Endothelial cell of umbilical vein (primary cell): ENCODE data around the gene TEK. TPM values are rescaled to one million over a fixed set of nuclear protein-coding genes. Genes with fewer than 3 reads are reported as not detected.

Source experiments
- BruUV-seq: library from RNA; stranded (reverse); fragments of 400-500 nt; replicated peaks from 2 replicates; lab custom pipeline; 2021; lab: Mats Ljungman, UMichigan
- CTCF ChIA-PET: fragments of 300-600, 350-600 bp; sonication (Branson Sonifier 250); formaldehyde crosslinking; loops from one replicate; lab custom pipeline; 2021; ENCODE audit warnings: antibody characterized with exemption, inconsistent platforms; lab: Charles Lee
- POLR2A ChIA-PET: fragments of 300-600, 350-600 bp; sonication (Branson Sonifier 250); formaldehyde crosslinking; loops from one replicate; lab custom pipeline; 2021; ENCODE audit warnings: antibody characterized with exemption, inconsistent platforms; lab: Charles Lee
- DNase-seq: peaks from one replicate; pipeline ENCODE4 v3.0.0-alpha.2; 2011; ENCODE audit warnings: low read depth, low spot score
- FAIRE-seq: peaks from 2 replicates; lab custom pipeline; 2011; peaks lifted over from hg19 to GRCh38; lab: Jason Lieb, UNC
- H2AFZ ChIP-seq: 2 replicates; pipeline ENCODE4 v1.6.0; 2012; ENCODE audit warnings: low read depth, low read length, control low read depth, inconsistent platforms
- H3K27ac ChIP-seq: 2 replicates; pipeline ENCODE4 v1.5.1; 2011; ENCODE audit warnings: low read depth, mild to moderate bottlenecking, control low read depth, low read length, moderate library complexity; ENCODE audit not compliant: insufficient read depth
- H3K27me3 ChIP-seq, 2 experiments: 2 replicates each; pipeline versions ENCODE4 v1.6.0 to v1.6.1; 2011; ENCODE audit warnings: low read length in 2 of 2, mixed read lengths in 1 of 2; ENCODE audit not compliant: control insufficient read depth in 2 of 2, insufficient read depth in 2 of 2
- H3K36me3 ChIP-seq, 2 experiments: 2 replicates in 1 of 2; 3 replicates in 1 of 2; pipeline ENCODE4 v1.5.1; 2011; ENCODE audit warnings: low read length in 2 of 2, mild to moderate bottlenecking in 1 of 2, moderate library complexity in 1 of 2; ENCODE audit not compliant: control insufficient read depth in 2 of 2, insufficient read depth in 2 of 2; ENCODE audit errors: extremely low read depth in 1 of 2
- H3K4me1 ChIP-seq: 3 replicates; pipeline ENCODE4 v1.5.1; 2011; ENCODE audit warnings: mild to moderate bottlenecking, low read length; ENCODE audit not compliant: control insufficient read depth, insufficient read depth; ENCODE audit errors: extremely low read depth
- H3K4me2 ChIP-seq: 2 replicates; pipeline ENCODE4 v1.6.1; 2011; ENCODE audit warnings: low read length, control low read depth, mixed read lengths; ENCODE audit not compliant: insufficient read depth
- H3K4me3 ChIP-seq, 3 experiments: fragments of 200-600 bp in 1 of 3; sonication (generic), shearing (Covaris generic) in 1 of 3; replicated peaks in 1 of 3; 2 replicates each; pipeline ENCODE4 v1.5.1; 2011 to 2016; ENCODE audit warnings: control low read depth in 3 of 3, low read length in 3 of 3, mild to moderate bottlenecking in 2 of 3, inconsistent platforms in 1 of 3, low read depth in 1 of 3, moderate library complexity in 1 of 3; ENCODE audit not compliant: insufficient read depth in 1 of 3
- H3K79me2 ChIP-seq: 2 replicates; pipeline ENCODE4 v1.6.0; 2012; ENCODE audit warnings: low read length, inconsistent platforms; ENCODE audit not compliant: control insufficient read depth, insufficient read depth
- H3K9ac ChIP-seq: replicated peaks from 2 replicates; pipeline ENCODE3; 2011; ENCODE audit warnings: low read length, control low read depth; ENCODE audit not compliant: insufficient read depth; ENCODE audit errors: extremely low read depth
- H3K9me1 ChIP-seq: replicated peaks from 3 replicates; pipeline ENCODE4 v1.6.0; 2011; ENCODE audit warnings: mild to moderate bottlenecking, low read length; ENCODE audit not compliant: control insufficient read depth, insufficient read depth; ENCODE audit errors: extremely low read depth
- H3K9me3 ChIP-seq: replicated peaks from 2 replicates; pipeline ENCODE4 v1.5.1; 2012; ENCODE audit warnings: low read length, inconsistent platforms; ENCODE audit not compliant: control insufficient read depth, insufficient read depth
- H4K20me1 ChIP-seq: replicated peaks from 2 replicates; pipeline ENCODE3; 2011; ENCODE audit warnings: mild to moderate bottlenecking, low read length; ENCODE audit not compliant: control insufficient read depth, insufficient read depth; ENCODE audit errors: extremely low read depth
- EZH2 ChIP-seq: IDR thresholded peaks from 2 replicates; pipeline ENCODE4 v1.6.1; 2012; ENCODE audit warnings: borderline replicate concordance, low read depth, mild to moderate bottlenecking, moderate library complexity, low read length, inconsistent platforms; ENCODE audit not compliant: severe bottlenecking
- FOS ChIP-seq: IDR thresholded peaks from 2 replicates; pipeline ENCODE4 v1.6.1; 2011; ENCODE audit warnings: mild to moderate bottlenecking, low read length, moderate library complexity, borderline replicate concordance; ENCODE audit not compliant: insufficient read depth
- GATA2 ChIP-seq: IDR thresholded peaks from 2 replicates; pipeline ENCODE4 v1.7.0; 2011; ENCODE audit warnings: low read depth, mild to moderate bottlenecking, moderate library complexity, mixed read lengths, low read length; ENCODE audit not compliant: insufficient read length, insufficient read depth
- JUN ChIP-seq: IDR thresholded peaks from 2 replicates; pipeline ENCODE4 v1.6.1; 2011; ENCODE audit warnings: borderline replicate concordance, low read depth; ENCODE audit not compliant: insufficient read length, insufficient read depth
- MYC ChIP-seq: IDR thresholded peaks from one replicate; pipeline ENCODE4 v1.6.1; 2011; ENCODE audit warnings: mild to moderate bottlenecking, low read depth, low read length
- POLR2A ChIP-seq: IDR thresholded peaks from 2 replicates; pipeline ENCODE4 v1.6.1; 2012; ENCODE audit warnings: low read depth, mild to moderate bottlenecking, control low read depth, low read length
- POLR2AphosphoS5 ChIP-seq: IDR thresholded peaks from 2 replicates; pipeline ENCODE4 v1.6.1; 2012; ENCODE audit warnings: low read depth, mild to moderate bottlenecking, control low read depth, low read length, moderate library complexity; ENCODE audit not compliant: insufficient read depth
- dilution Hi-C: fragments of 300-500 bp; cut with MboI; formaldehyde crosslinking; loops from one replicate; pipeline ENCODE4 v1.15.0; 2019; ENCODE audit warnings: low sequenced_read_pairs; ENCODE audit not compliant: extremely low pct_ligation_motif_present
- intact Hi-C: fragments of 100-400 bp; cut with micrococcal nuclease; formaldehyde crosslinking; loops from one replicate; pipeline ENCODE4 v1.10.0; 2022
- polyA plus RNA-seq, 4 experiments: library from polyadenylated mRNA; depleted of rRNA in 3 of 4; stranded (reverse) in 3 of 4; unstranded in 1 of 4; fragments of >200 nt; gene quantifications; 2 replicates each; pipeline versions ENCODE4 v1.2.1 to v1.2.3, GENCODE V29; 2011 to 2012; ENCODE audit warnings: missing spikeins in 1 of 4
- total RNA-seq: library from RNA; stranded (reverse); gene quantifications from 2 replicates; pipeline ENCODE4 v1.2.3, GENCODE V29; 2021
- TF ChIP-seq, protein P1 (sequence below): IDR thresholded peaks from 2 replicates; pipeline ENCODE4 v1.6.1; 2011; ENCODE audit not compliant: insufficient read depth, insufficient read length
- TF ChIP-seq, protein P2 (sequence below), 2 donors: IDR thresholded peaks; 1 replicate in 1 of 2; 2 replicates in 1 of 2; pipeline ENCODE4 v1.5.1; 2011; ENCODE audit warnings: low read length in 2 of 2, mild to moderate bottlenecking in 2 of 2, moderate library complexity in 2 of 2, control low read depth in 1 of 2, inconsistent platforms in 1 of 2, low read depth in 1 of 2; ENCODE audit not compliant: insufficient read depth in 1 of 2; ENCODE audit errors: extremely low read depth in 1 of 2

Gene TEK
- total and polyA plus RNA-seq, 2 donors (not counting 3 experiments of a cell fraction or from before 2014, with no cell fraction given) = 26.9 to 44.1 TPM

DNA sequence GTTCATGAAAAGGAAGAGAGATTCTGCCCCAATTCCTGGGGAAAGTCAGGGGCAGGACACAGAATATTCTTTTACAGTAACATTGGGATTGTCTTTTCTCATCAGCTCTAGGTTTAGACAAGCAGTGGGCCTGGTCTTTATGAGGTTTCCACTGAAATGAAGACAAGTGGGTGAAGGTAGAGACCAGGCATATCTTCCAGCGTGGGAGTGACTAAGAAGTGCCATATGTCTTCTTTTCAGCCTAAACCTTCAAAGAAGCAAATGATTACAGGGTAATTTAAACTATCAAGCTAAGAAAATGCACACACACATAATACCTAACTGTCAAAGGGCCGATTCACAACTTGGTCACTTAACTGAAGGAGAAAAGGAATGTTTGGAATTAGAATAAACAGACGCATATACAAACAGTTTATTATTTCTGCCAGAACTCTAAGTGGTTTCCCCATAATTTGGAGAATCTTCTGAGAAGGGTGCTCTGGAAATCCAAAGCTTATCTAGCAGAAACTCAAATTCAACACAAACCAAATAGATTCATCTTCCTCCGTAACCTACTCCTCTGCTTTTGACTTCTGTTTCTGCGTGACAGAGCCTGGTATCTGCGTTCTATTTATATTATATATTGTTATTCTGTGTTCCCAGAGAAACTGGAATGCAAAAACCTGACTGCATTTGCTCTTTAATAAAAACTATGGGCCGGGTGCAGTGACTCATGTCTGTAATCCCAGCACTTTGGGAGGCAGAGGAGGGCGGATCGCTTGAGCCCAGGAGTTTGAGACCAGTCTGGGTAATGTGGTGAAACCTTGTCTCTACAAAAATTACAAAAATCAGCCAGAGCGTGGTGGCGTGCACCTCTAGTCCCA, 22.0 kb upstream of the TEK start:
- H3K9me3 ChIP-seq = no peaks in the 10 kb centered on the region
- H3K9me1 ChIP-seq = no peaks in the 10 kb centered on the region
- H3K27ac ChIP-seq = no peak overlapping the region
- no peak overlapping the region for H2AFZ ChIP-seq
- H3K36me3 ChIP-seq = no peaks in the 10 kb centered on the region
- H3K4me1 ChIP-seq = no peaks in the 10 kb centered on the region
- TF ChIP-seq, protein P1, sequence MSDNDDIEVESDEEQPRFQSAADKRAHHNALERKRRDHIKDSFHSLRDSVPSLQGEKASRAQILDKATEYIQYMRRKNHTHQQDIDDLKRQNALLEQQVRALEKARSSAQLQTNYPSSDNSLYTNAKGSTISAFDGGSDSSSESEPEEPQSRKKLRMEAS = no peak
- TF ChIP-seq, protein P2, sequence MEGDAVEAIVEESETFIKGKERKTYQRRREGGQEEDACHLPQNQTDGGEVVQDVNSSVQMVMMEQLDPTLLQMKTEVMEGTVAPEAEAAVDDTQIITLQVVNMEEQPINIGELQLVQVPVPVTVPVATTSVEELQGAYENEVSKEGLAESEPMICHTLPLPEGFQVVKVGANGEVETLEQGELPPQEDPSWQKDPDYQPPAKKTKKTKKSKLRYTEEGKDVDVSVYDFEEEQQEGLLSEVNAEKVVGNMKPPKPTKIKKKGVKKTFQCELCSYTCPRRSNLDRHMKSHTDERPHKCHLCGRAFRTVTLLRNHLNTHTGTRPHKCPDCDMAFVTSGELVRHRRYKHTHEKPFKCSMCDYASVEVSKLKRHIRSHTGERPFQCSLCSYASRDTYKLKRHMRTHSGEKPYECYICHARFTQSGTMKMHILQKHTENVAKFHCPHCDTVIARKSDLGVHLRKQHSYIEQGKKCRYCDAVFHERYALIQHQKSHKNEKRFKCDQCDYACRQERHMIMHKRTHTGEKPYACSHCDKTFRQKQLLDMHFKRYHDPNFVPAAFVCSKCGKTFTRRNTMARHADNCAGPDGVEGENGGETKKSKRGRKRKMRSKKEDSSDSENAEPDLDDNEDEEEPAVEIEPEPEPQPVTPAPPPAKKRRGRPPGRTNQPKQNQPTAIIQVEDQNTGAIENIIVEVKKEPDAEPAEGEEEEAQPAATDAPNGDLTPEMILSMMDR (IDR thresholded peaks at IDR 0.05; ENCODE audit: extremely low read depth in 1 of 2, insufficient read depth in 1 of 2, low read depth in 1 of 2, low read length in 2 of 2) = no peak
- TF ChIP-seq POLR2AphosphoS5 (no peak), JUN (no peak), MYC (no peak), FOS (no peak), EZH2 (no peak), GATA2 (no peak), POLR2A (no peak)
- intact Hi-C loops (no loop called here), dilution Hi-C loops (no loop called here)
- BruUV-seq = no TSS peak
- H3K79me2 ChIP-seq = no peaks in the 10 kb centered on the region
- DNase-seq = no peak
- H3K4me2 ChIP-seq = no peak overlapping the region
- no peaks in the 10 kb centered on the region for H3K27me3 ChIP-seq
- no peak for FAIRE-seq
- H3K4me3 ChIP-seq = no peak overlapping the region
- ChIA-PET CTCF (no interaction called here), POLR2A (no interaction called here)
- H4K20me1 ChIP-seq = no peaks in the 10 kb centered on the region
- H3K9ac ChIP-seq = no peak overlapping the region
